ENCODE results near the gene PTPRJ. TPM values are rescaled to one million over a fixed set of nuclear protein-coding genes. Genes with fewer than 3 reads are reported as not detected.

The PTPRJ gene
- total and polyA plus RNA-seq, 2 donors (not counting 3 experiments of a cell fraction or from before 2014, with no cell fraction given) = 3.1 to 7.7 TPM

DNA sequence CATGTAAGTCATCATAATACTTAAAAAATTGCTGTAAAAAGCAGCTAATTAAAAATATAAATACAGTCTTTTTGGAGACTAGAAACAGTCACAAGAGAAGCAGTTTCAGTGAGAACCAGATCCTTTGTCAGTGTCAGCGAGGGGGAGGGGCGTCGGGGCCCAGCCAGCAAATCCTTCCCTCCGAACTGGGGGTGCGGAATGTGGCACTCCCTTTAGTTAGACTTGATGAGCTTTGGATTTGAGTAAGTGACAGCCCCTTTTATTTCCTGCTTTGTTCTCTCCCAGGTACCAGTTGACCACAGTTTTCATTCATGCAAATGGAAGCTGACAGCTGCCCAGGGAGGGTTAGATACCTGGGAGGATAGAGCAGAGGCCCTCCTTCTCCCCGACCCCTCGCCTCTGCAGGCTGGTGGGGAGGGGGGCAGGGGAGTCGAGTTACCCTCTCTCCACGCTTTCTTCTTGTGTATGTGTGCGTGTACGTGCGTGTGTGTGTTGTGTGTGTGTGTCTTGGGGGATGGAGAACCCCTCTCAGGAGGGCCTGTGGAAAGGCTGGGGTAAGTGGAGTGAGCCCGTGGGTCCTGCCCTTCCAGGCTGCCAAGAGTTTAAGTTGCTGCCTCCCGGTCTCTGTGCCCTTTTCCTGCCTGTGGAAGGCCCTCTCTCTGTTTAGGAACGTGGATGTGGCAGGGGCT lies 38.3 kb downstream of the PTPRJ start:
- no peaks in the 10 kb centered on the region for H3K79me2 ChIP-seq (ENCODE audit: control insufficient read depth, insufficient read depth, low read length)
- H3K4me2 ChIP-seq (ENCODE audit: insufficient read depth, low read length) = no peak overlapping the region
- H3K9me3 ChIP-seq (replicated peaks; ENCODE audit: control insufficient read depth, insufficient read depth, low read length) = no peaks in the 10 kb centered on the region
- H2AFZ ChIP-seq (ENCODE audit: low read depth, low read length) = peak overlapping the region; percentile 96
- H3K36me3 ChIP-seq (ENCODE audit: control insufficient read depth in 2 of 2, extremely low read depth in 1 of 2, insufficient read depth in 2 of 2, low read length in 2 of 2) = no peaks in the 10 kb centered on the region
- H4K20me1 ChIP-seq (replicated peaks; ENCODE audit: control insufficient read depth, extremely low read depth, insufficient read depth, low read length) = no peaks in the 10 kb centered on the region
- H3K27ac ChIP-seq (ENCODE audit: insufficient read depth, low read depth, low read length) = peak overlapping the region; percentile 22
- H3K4me1 ChIP-seq (ENCODE audit: control insufficient read depth, extremely low read depth, insufficient read depth, low read length) = peaks cover 18% of the 10 kb centered on the region
- H3K9me1 ChIP-seq (replicated peaks; ENCODE audit: control insufficient read depth, extremely low read depth, insufficient read depth, low read length) = no peaks in the 10 kb centered on the region
- no peaks in the 10 kb centered on the region for H3K27me3 ChIP-seq (ENCODE audit: control insufficient read depth in 2 of 2, insufficient read depth in 2 of 2, low read length in 2 of 2)
- no peak overlapping the region for H3K4me3 ChIP-seq (replicated peaks in 1 of 3; ENCODE audit: insufficient read depth in 1 of 3, low read depth in 1 of 3, low read length in 3 of 3)
- POLR2A ChIA-PET = interaction anchor here (0.7 kb wide), 1 partner anchor 39 kb away, joined by 4 read pairs; no protein-coding TSS in a partner anchor
- no TSS peak for BruUV-seq (replicated peaks)
- DNase-seq (ENCODE audit: low read depth, low spot score) (peak; percentile 15), FAIRE-seq (no peak)
- TF ChIP-seq POLR2A (IDR thresholded peaks at IDR 0.05; ENCODE audit: low read depth, low read length) (no peak), EZH2 (IDR thresholded peaks at IDR 0.05; ENCODE audit: borderline replicate concordance, low read depth, low read length, severe bottlenecking) (no peak), GATA2 (IDR thresholded peaks at IDR 0.05; ENCODE audit: insufficient read depth, insufficient read length, low read depth, low read length) (no peak), JUN (IDR thresholded peaks at IDR 0.05; ENCODE audit: borderline replicate concordance, insufficient read depth, insufficient read length, low read depth) (no peak), POLR2AphosphoS5 (IDR thresholded peaks at IDR 0.05; ENCODE audit: insufficient read depth, low read depth, low read length) (no peak)
- TF ChIP-seq, protein P1, sequence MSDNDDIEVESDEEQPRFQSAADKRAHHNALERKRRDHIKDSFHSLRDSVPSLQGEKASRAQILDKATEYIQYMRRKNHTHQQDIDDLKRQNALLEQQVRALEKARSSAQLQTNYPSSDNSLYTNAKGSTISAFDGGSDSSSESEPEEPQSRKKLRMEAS (IDR thresholded peaks at IDR 0.05; ENCODE audit: insufficient read depth, insufficient read length) = no peak
- H3K9ac ChIP-seq (replicated peaks; ENCODE audit: extremely low read depth, insufficient read depth, low read length) = no peak overlapping the region
- CTCF ChIA-PET = interaction anchor here (0.6 to 2.0 kb wide), 8 partner anchors 9 to 90 kb away, joined by 3 to 7 read pairs (median 4); no protein-coding TSS in a partner anchor
- intact Hi-C loops (cut with micrococcal nuclease) = no loop called here
- dilution Hi-C loops (cut with MboI; ENCODE audit: extremely low pct_ligation_motif_present, low sequenced_read_pairs) = no loop called here

DNA sequence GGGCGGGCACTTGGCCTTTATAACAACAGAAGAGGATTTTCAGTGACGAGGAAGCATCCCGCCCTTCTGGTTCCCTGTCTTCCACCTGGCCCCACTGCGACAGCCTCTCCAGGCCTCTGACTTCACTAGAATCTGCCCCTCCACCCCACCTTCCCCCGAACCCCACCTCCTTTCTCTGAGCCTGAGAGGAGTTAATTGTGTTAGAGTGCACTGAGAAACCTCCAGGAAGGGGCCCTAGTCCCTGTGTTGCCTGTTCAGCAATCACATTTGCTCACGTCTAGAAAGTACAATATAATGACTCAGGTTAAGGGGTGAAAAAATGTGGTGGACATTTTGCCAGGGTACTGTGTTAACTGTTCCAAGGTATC lies 38.8 kb downstream of the PTPRJ start:
- peak; percentile 64 for FAIRE-seq
- no peaks in the 10 kb centered on the region for H4K20me1 ChIP-seq (replicated peaks; ENCODE audit: control insufficient read depth, extremely low read depth, insufficient read depth, low read length)
- no peaks in the 10 kb centered on the region for H3K79me2 ChIP-seq (ENCODE audit: control insufficient read depth, insufficient read depth, low read length)
- intact Hi-C loops (cut with micrococcal nuclease) = no loop called here
- peak; percentile 65 for DNase-seq (ENCODE audit: low read depth, low spot score)
- dilution Hi-C loops (cut with MboI; ENCODE audit: extremely low pct_ligation_motif_present, low sequenced_read_pairs) = no loop called here
- no peaks in the 10 kb centered on the region for H3K9me3 ChIP-seq (replicated peaks; ENCODE audit: control insufficient read depth, insufficient read depth, low read length)
- peak overlapping the region; percentile 78 for H3K4me2 ChIP-seq (ENCODE audit: insufficient read depth, low read length)
- peak overlapping the region; percentile 96 for H2AFZ ChIP-seq (ENCODE audit: low read depth, low read length)
- BruUV-seq (replicated peaks) = no TSS peak
- ChIA-PET CTCF (interaction anchor here (2.0 kb wide), 1 partner anchor 10 kb away, joined by 7 read pairs; no protein-coding TSS in a partner anchor), POLR2A (no interaction called here)
- H3K27me3 ChIP-seq (ENCODE audit: control insufficient read depth in 2 of 2, insufficient read depth in 2 of 2, low read length in 2 of 2) = no peaks in the 10 kb centered on the region
- H3K4me1 ChIP-seq (ENCODE audit: control insufficient read depth, extremely low read depth, insufficient read depth, low read length) = peaks cover 18% of the 10 kb centered on the region
- no peaks in the 10 kb centered on the region for H3K9me1 ChIP-seq (replicated peaks; ENCODE audit: control insufficient read depth, extremely low read depth, insufficient read depth, low read length)
- peak overlapping the region in 1 of 3 experiments; percentile 8 for H3K4me3 ChIP-seq (replicated peaks in 1 of 3; ENCODE audit: insufficient read depth in 1 of 3, low read depth in 1 of 3, low read length in 3 of 3)
- no peaks in the 10 kb centered on the region for H3K36me3 ChIP-seq (ENCODE audit: control insufficient read depth in 2 of 2, extremely low read depth in 1 of 2, insufficient read depth in 2 of 2, low read length in 2 of 2)
- H3K27ac ChIP-seq (ENCODE audit: insufficient read depth, low read depth, low read length) = peak overlapping the region; percentile 63
- H3K9ac ChIP-seq (replicated peaks; ENCODE audit: extremely low read depth, insufficient read depth, low read length) = peak overlapping the region; percentile 45
- no peak for TF ChIP-seq GATA2 (IDR thresholded peaks at IDR 0.05; ENCODE audit: insufficient read depth, insufficient read length, low read depth, low read length)
- TF ChIP-seq POLR2A (IDR thresholded peaks at IDR 0.05; ENCODE audit: low read depth, low read length) = no peak
- TF ChIP-seq, protein P2, sequence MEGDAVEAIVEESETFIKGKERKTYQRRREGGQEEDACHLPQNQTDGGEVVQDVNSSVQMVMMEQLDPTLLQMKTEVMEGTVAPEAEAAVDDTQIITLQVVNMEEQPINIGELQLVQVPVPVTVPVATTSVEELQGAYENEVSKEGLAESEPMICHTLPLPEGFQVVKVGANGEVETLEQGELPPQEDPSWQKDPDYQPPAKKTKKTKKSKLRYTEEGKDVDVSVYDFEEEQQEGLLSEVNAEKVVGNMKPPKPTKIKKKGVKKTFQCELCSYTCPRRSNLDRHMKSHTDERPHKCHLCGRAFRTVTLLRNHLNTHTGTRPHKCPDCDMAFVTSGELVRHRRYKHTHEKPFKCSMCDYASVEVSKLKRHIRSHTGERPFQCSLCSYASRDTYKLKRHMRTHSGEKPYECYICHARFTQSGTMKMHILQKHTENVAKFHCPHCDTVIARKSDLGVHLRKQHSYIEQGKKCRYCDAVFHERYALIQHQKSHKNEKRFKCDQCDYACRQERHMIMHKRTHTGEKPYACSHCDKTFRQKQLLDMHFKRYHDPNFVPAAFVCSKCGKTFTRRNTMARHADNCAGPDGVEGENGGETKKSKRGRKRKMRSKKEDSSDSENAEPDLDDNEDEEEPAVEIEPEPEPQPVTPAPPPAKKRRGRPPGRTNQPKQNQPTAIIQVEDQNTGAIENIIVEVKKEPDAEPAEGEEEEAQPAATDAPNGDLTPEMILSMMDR (IDR thresholded peaks at IDR 0.05; ENCODE audit: extremely low read depth in 1 of 2, insufficient read depth in 1 of 2, low read depth in 1 of 2, low read length in 2 of 2) = no peak
- TF ChIP-seq FOS (IDR thresholded peaks at IDR 0.05; ENCODE audit: borderline replicate concordance, insufficient read depth, low read length) = no peak
- TF ChIP-seq MYC (IDR thresholded peaks at IDR 0.05; ENCODE audit: low read depth, low read length) = no peak
- no peak for TF ChIP-seq POLR2AphosphoS5 (IDR thresholded peaks at IDR 0.05; ENCODE audit: insufficient read depth, low read depth, low read length)
- TF ChIP-seq JUN (IDR thresholded peaks at IDR 0.05; ENCODE audit: borderline replicate concordance, insufficient read depth, insufficient read length, low read depth) = no peak
- TF ChIP-seq, protein P1 (IDR thresholded peaks at IDR 0.05; ENCODE audit: insufficient read depth, insufficient read length) = no peak
- no peak for TF ChIP-seq EZH2 (IDR thresholded peaks at IDR 0.05; ENCODE audit: borderline replicate concordance, low read depth, low read length, severe bottlenecking)

Measured in endothelial cell of umbilical vein (primary cell).